ENCODE measurements around the gene KLF3. TPM values are rescaled to one million over a fixed set of nuclear protein-coding genes. Genes with fewer than 3 reads are reported as not detected.

KLF3 gene
- total RNA-seq, 1 experiment from 2014 or later, result 29.0 TPM

- Mint-ChIP-seq H3K4me1 (peaks cover 59% of the 10 kb centered on the region in 2 experiments), H3K27ac (peak overlapping the region; percentile 59 to 73 (median 62); a peak in 4 of 7 replicates), H3K27me3 (ENCODE audit: low read depth) (no peaks in the 10 kb centered on the region), H3K9me3 (no peaks in the 10 kb centered on the region; a peak in 1 of 5 replicates), H3K4me3 (peak overlapping the region in 1 of 2 experiments; percentile 18; a peak in 3 of 5 replicates), H3K36me3 (ENCODE audit: insufficient read depth in 1 of 3, low read depth in 3 of 3) (peaks cover 9 to 15% (median 11%) of the 10 kb centered on the region in 3 experiments)
- H4K8ac ChIP-seq (replicated peaks; ENCODE audit: insufficient read length, low read depth, low read length), result no peak overlapping the region
- no peaks in the 10 kb centered on the region for H4K20me1 ChIP-seq (ENCODE audit: control insufficient read depth, insufficient read depth, insufficient read length)
- no peak overlapping the region for H2AK5ac ChIP-seq (ENCODE audit: insufficient read length, low read length)
- no peak overlapping the region for H3K4me2 ChIP-seq (ENCODE audit: insufficient read depth, insufficient read length, low read length)
- no peak overlapping the region for H3K14ac ChIP-seq (ENCODE audit: insufficient read depth, low read length)
- H2BK20ac ChIP-seq (ENCODE audit: low read depth, low read length, poor library complexity, severe bottlenecking), result no peak overlapping the region
- H3K9me3 ChIP-seq (ENCODE audit: control insufficient read depth, low read depth, low read length), result no peaks in the 10 kb centered on the region
- DNase-seq, result no peak
- no peaks in the 10 kb centered on the region for H3K27me3 ChIP-seq (ENCODE audit: insufficient read depth, low read length)
- H4K91ac ChIP-seq (ENCODE audit: insufficient read length, low read depth, low read length), result no peak overlapping the region
- no peak overlapping the region for H2BK120ac ChIP-seq (ENCODE audit: low read depth, low read length, poor library complexity, severe bottlenecking)
- H3K4me1 ChIP-seq (ENCODE audit: insufficient read depth, low read length), result peaks cover 19% of the 10 kb centered on the region
- no peak overlapping the region for H3K56ac ChIP-seq (ENCODE audit: insufficient read length, low read depth, low read length)
- WGBS (ENCODE audit: extremely low coverage, insufficient read length, low lambda C conversion rate), result no CpG with 5 or more reads among the region's 13 CpGs
- no peak overlapping the region for H3K4ac ChIP-seq (ENCODE audit: low read depth, low read length)
- no peak overlapping the region for H3K23ac ChIP-seq (ENCODE audit: insufficient read length, low read depth, low read length)
- H2BK5ac ChIP-seq (ENCODE audit: insufficient read length, low read length), result no peak overlapping the region
- TF ChIP-seq CTCF (conservative IDR thresholded peaks at IDR 0.05), result no peak
- H3K79me2 ChIP-seq (ENCODE audit: insufficient read depth, low read length), result peaks cover 24% of the 10 kb centered on the region; the same call in 1 of the 2 replicates
- no peak overlapping the region for H3K27ac ChIP-seq (ENCODE audit: insufficient read length, low read depth, low read length)
- H4K5ac ChIP-seq (ENCODE audit: insufficient read length, low read depth, low read length), result no peak overlapping the region
- H2AFZ ChIP-seq (ENCODE audit: low read length), result no peak overlapping the region
- H2BK15ac ChIP-seq (ENCODE audit: low read depth, low read length), result no peak overlapping the region
- H3T11ph ChIP-seq (ENCODE audit: low read length), result no peak overlapping the region
- H3K18ac ChIP-seq (ENCODE audit: insufficient read length, low read depth, low read length), result no peak overlapping the region
- no peak overlapping the region for H3K9ac ChIP-seq (ENCODE audit: extremely low read depth, insufficient read length, low read length)
- H3K79me1 ChIP-seq (ENCODE audit: insufficient read depth, low read depth, low read length, poor library complexity, severe bottlenecking), result peaks cover 6% of the 10 kb centered on the region
- H2BK12ac ChIP-seq (ENCODE audit: insufficient read length, low read depth, low read length), result no peak overlapping the region
- H3K23me2 ChIP-seq (ENCODE audit: insufficient read length, low read depth, low read length, poor library complexity, severe bottlenecking), result no peaks in the 10 kb centered on the region
Measured at GRCh38 chr4:38674258-38675144, 10.5 kb downstream of the KLF3 start.
